NCI-H146 (cell line): ENCODE data around the gene OLFM3.

Experiments
- DNase-seq: peaks from one replicate; lab custom pipeline; 2025; lab: John Stamatoyannopoulos, UW

Gene OLFM3

DNA sequence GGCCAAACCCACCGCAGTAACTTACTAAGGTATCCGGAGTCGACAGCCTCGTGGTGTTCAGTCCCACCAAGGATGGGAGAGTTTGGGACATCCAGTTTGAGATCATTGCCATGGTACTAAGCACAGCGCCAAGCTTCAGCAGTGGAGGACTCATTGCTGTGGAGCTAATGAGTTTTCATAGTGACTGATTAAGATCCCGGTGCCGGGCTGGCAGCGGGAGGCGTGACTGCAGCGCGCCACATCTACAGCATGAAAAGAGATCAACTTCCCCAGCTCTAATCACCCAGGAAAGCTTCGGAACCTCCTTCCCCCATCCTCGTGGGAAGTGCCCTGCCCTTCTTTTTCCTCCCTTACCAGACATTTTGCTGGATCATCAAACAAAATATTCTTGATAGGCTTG lies 149.9 kb downstream of the OLFM3 start:
- DNase-seq = no peak

DNA sequence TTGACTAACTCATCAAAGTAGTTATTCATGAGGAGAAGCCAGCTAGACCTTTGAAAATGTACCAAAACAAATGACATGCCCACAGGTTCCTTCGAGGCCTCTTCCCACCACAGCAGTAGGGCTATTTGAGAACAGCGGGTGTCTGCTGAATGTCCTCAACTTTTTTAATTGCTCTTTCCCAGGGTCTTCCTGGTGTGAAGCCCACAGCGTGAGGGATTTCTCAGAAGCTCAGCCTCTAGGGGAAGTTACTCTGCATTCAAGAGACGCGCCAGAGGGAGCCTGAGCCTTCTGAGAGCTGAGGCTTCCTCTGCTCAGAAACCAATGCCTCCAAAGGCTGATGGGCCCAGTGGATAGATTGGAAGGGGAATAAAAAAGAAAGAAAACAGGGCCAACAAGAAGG lies 153.6 kb downstream of the OLFM3 start:
- no peak for DNase-seq

DNA sequence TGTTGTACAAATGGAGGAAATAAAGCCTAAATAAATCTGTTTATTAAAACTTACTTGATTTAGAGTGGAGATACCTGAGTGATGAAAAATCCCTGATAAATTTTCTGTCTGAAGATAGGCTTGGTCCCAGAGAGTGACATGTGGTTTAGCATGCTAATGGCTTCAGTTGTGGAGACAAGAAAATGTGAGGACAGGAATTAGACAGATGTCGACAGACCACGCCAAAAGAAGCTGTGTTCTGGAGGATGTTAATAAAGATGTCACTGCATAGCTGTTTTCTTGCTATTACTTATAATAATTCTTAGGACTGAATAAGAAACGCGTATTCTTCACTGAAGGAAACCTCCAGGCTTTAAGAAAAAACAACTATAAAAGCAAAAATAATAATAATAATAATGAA lies 154.9 kb downstream of the OLFM3 start:
- no peak for DNase-seq

DNA sequence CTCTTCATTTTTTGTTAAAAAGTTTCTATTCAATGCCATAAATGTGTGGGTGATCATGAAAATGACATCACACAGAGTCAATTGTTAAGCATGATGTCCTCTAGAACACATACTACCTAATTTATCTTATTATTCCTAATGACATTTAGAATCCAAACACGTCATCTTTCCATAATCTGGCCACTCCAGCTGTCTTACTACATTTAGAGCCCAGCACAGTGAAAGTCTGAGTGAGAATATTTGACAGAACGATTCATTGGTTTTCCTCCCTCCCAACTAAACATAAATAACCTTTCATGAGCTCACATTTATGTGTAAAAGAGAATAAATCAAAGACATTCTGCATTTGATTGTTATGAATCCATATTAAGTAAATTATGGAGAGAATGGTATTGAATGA lies 160.7 kb downstream of the OLFM3 start:
- DNase-seq = no peak

DNA sequence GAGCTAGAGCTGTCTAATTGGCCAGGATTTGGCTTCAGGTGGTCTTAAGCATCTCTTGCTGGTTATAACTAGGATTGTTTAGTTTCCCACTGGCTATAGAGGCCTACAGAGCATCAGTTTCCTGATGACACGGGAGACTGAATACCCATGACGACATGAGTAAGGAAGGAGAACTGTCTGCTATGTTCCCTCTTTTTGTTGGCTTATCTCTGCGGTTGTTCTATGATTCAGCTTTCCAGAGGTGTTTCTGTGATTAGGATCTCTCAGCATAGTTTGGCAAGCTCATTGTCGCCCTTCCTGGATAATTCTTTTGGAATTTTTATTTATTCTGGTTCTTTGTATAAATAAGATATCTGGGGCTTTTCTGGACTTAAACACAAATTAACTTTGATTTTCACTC lies 163.4 kb downstream of the OLFM3 start:
- no peak for DNase-seq

DNA sequence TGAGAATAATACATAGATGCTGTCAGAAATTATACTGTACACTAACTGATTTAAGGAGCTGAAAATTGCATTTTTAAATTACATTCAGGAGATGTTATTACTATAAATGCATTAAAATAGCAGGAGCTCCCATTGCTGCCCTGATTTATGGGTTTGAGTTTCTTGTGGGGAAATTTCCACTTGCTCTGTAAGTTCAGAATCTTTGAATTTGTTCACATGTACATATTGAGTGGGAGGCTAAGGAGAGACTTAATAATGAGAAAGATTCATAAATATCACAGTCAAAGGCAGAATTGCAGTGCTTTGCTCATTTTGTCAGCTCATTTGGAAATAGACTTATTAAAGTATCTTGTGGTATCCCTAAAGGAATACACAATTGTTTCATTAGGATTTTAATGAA lies 170.3 kb downstream of the OLFM3 start:
- DNase-seq = no peak

DNA sequence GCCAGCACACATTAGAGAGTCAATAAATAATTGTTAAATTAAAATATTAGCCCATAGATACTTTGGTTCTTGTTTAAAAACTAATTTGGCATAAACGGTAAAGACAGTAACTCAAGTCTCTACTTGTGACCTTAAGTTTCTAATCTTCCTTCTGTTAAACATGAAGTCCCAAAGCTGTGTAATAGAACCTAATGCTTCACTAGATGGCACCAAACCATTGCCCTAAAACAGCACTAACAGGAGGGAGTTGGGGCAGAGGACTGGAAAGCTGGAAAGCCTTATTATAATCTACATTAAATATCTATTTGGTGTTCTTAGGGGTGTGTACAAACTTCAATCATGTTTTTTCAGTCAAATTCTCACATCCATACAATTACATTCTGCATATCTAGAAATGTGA lies 176.7 kb downstream of the OLFM3 start:
- DNase-seq = no peak

DNA sequence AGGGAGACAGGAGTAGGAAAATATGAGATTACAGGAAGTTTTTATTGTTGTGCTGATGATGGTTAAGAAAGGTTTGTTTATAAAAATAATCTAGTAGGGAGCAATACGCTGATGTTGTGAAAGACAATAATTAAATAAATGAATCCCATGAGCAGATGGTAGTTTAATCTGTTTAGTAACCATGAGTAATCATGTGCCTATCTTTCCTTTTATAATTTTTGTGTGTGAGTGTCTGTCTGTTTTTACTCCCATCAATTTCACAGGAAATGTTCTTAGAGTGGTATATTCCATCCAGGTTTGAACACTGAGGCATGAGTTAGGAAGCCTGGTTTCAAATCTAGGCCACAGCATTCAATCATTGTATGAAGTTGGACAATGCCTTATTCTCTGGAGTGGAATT lies 180.5 kb downstream of the OLFM3 start:
- no peak for DNase-seq

DNA sequence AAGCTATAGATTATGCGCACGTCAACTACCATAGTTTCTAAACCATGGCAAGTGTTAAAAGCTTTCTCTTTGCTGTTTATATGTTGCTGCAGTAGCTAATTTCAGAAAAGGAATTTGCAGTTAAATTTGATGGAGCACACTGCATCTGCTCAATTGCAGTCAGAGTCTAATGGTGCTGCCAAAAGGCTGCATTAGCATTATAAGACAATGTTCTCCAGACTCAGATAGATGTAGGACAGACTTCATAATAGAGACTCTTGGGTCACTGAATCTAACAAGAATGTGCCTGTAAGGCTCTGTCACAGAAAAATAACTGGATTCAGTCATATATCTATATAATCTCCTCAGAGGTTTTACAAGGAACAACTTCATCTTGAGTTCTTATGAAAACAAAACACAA lies 198.3 kb downstream of the OLFM3 start:
- DNase-seq = no peak

DNA sequence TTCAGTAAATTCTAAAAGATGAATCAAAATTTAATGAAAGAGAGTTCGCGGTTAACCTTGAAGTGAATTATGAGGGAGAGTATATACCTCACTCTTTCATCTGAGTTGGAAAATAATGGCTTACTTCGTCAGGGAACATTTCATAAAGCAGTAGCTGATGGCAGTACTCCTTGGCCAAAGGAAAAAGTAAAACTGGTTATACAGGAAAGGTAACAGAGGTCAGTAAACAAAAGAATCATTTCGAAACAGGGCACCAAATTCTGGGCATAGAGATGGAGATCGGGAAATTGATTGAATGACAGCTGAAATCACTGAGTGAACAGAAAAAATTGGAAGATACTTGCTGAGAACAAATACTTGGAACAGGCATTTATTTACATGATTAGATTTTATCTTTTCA lies 199.0 kb downstream of the OLFM3 start:
- DNase-seq = no peak

DNA sequence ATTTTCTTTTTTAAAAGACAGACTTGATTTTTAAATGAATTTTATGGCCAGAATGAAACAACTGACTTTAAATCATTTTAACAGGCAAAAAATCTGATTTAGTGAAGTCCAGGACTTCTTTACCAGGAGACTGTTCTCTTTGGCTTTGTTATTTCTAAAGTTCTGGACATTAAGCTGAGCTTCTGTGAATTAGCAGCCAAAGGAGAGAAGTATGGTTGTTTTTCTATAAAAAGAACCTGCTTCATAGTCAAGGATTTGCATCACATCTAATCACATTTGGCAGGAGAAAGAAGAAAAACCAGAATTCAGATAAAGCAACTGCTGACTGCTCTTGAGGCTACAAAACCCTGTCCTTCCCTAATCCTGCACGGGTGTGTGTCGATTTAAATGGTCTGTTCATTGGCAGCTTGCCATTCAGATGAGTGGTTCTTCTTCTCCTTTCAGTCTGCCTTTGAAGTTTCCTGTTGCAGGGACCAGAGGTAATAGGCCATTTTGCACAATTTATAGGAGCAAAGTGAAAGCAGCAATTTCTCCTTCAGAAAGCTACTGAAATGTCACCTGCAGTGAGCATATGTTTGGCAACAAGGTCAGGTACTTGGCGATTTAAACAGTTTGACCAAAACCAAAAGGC lies 215.4 kb downstream of the OLFM3 start:
- no peak for DNase-seq

DNA sequence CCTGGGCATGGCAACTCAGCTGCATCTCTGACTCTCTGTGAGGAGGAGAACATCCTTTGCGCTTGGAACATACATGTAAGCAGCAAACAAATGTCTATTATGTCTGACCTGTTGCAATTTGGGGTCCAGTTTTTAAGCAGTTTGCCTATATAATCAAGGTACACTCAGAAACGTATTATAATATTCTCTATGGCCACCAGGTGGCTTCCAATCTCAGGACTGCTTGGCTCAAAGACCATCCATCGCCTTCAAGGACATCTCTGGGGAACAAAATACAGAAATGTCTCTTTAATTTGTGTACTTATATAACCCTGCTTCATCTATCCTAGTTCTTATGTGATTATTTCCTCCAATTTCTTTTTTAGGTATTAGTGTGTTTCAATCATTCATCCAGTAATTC lies 227.2 kb downstream of the OLFM3 start:
- no peak for DNase-seq

DNA sequence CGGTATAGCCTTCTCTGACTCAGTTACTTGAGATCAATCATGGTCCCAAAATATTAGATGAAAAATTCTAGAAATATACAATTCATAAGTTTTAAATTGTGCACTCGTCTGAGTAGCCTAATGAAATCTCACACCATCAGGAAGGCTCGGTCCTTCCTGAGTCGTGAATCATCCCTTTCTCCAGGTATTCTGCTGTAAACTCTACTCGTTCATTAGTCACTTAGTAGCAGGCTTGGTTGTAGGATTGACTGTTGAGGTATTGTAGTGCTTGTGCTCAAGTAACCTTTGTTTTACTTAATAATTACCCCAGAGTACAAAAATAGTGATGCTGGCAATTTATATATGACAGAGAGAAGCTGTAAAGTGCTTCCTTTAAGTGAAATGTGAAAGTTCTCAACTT lies 238.7 kb downstream of the OLFM3 start:
- DNase-seq = no peak

DNA sequence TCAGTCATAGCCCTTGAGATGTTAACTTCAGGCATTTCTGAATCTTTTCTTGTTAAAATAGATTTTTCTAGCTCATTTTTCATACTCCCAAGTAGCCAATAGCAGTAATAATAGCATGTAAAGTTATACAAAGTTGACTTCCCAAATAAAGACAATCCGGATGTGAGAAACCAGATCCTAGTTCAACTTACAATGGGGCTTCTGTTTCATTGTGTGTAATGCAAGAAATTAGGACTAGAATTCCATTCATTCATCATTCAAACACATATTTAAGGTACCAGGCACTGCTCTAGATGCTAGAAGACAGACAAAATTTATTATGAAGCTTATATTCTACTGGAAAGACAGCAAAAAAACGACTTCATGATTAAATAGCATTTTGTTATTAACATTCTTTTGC lies 240.3 kb downstream of the OLFM3 start:
- DNase-seq = no peak
